HEK293T (cell line): ENCODE results near the gene AQP6.

Experiments used
- CTCF ChIA-PET: fragments of 350-600 bp; formaldehyde crosslinking; extraction: SDS; loops from one replicate; lab custom pipeline; 2021; ENCODE audit warnings: antibody characterized with exemption, inconsistent platforms; lab: Yijun Ruan, JAX
- POLR2A ChIA-PET: fragments of 350-600 bp; formaldehyde crosslinking; extraction: SDS; loops from one replicate; lab custom pipeline; 2020; ENCODE audit warnings: antibody characterized with exemption, inconsistent platforms; lab: Yijun Ruan, JAX
- DNase-seq: peaks from one replicate; pipeline ENCODE4 v3.0.0; 2012; ENCODE audit warnings: mixed read lengths; ENCODE audit errors: extremely low spot score
- ARNT ChIP-seq: fragments of 450-650 bp; IDR thresholded peaks from 2 replicates; pipeline ENCODE4 v1.6.1; 2017; ENCODE audit warnings: mild to moderate bottlenecking
- BHLHE40 ChIP-seq: fragments of 450-650 bp; IDR thresholded peaks from 2 replicates; pipeline ENCODE4 v1.6.1; 2016; ENCODE audit warnings: mild to moderate bottlenecking, moderate library complexity, borderline replicate concordance
- CTBP1 ChIP-seq: fragments of 450-650 bp; IDR thresholded peaks from 2 replicates; pipeline ENCODE4 v1.6.1; 2016; ENCODE audit warnings: borderline replicate concordance
- ELF4 ChIP-seq: fragments of 450-650 bp; IDR thresholded peaks from 2 replicates; pipeline ENCODE4 v1.6.1; 2017; ENCODE audit warnings: antibody characterized with exemption
- FOXA1 ChIP-seq: fragments of 450-650 bp; IDR thresholded peaks from 2 replicates; pipeline ENCODE4 v1.6.1; 2016; ENCODE audit warnings: mild to moderate bottlenecking
- FOXK2 ChIP-seq: fragments of 450-650 bp; IDR thresholded peaks from 2 replicates; pipeline ENCODE4 v1.6.1; 2016; ENCODE audit warnings: mild to moderate bottlenecking
- FOXM1 ChIP-seq: fragments of 450-650 bp; IDR thresholded peaks from 2 replicates; pipeline ENCODE4 v1.6.1; 2017; ENCODE audit warnings: mild to moderate bottlenecking, borderline replicate concordance
- HDGF ChIP-seq: fragments of 450-650 bp; IDR thresholded peaks from 2 replicates; pipeline ENCODE4 v1.6.1; 2017; ENCODE audit warnings: antibody characterized with exemption, borderline replicate concordance
- L3MBTL2 ChIP-seq: fragments of 450-650 bp; conservative IDR thresholded peaks from 2 replicates; pipeline ENCODE4 v1.6.1; 2016; ENCODE audit warnings: mild to moderate bottlenecking
- LEF1 ChIP-seq: fragments of 450-650 bp; IDR thresholded peaks from 2 replicates; pipeline ENCODE4 v1.6.1; 2017; ENCODE audit warnings: mild to moderate bottlenecking, borderline replicate concordance
- NFRKB ChIP-seq: fragments of 450-650 bp; IDR thresholded peaks from 2 replicates; pipeline ENCODE4 v1.6.1; 2016; ENCODE audit warnings: mild to moderate bottlenecking, moderate library complexity
- SP1 ChIP-seq: fragments of 450-650 bp; IDR thresholded peaks from 2 replicates; pipeline ENCODE4 v1.6.1; 2017
- SUZ12 ChIP-seq: fragments of 450-650 bp; IDR thresholded peaks from 2 replicates; pipeline ENCODE4 v1.6.1; 2016; ENCODE audit warnings: mild to moderate bottlenecking
- TARDBP ChIP-seq: fragments of 450-650 bp; IDR thresholded peaks from 2 replicates; pipeline ENCODE4 v1.6.1; 2016
- ZNF384 ChIP-seq: fragments of 450-650 bp; IDR thresholded peaks from 2 replicates; pipeline ENCODE4 v1.6.1; 2016
- TF ChIP-seq, protein P1 (sequence below): fragments of 450-650 bp; IDR thresholded peaks from 2 replicates; pipeline ENCODE4 v1.6.1; 2016

Gene AQP6

DNA sequence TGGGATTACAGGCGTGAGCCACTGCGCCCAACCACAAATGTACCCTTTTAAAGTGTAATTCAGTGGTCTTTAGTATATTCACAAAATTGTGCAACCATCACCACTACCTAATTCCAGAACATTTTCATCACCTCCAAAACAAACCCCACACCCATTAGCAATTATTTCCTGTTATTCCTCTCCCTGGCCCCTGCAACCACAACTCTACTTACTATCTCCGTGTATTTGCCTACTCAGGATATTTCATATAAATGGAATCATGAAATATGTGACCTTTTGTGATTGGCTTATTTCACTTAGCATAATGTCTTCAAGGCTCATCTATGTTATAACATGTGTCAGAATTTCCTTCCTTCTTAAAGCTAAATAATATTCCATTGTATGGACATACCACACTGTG lies 38.2 kb upstream of the AQP6 start:
- POLR2A ChIA-PET = interaction anchor here (1.3 kb wide), 1 partner anchor 11 kb away, joined by 5 read pairs; no protein-coding TSS in a partner anchor
- no peak for TF ChIP-seq HDGF
- no peak for DNase-seq
- CTCF ChIA-PET = interaction anchor here (3.5 kb wide), 1 partner anchor 11 kb away, joined by 20 read pairs; no protein-coding TSS in a partner anchor

DNA sequence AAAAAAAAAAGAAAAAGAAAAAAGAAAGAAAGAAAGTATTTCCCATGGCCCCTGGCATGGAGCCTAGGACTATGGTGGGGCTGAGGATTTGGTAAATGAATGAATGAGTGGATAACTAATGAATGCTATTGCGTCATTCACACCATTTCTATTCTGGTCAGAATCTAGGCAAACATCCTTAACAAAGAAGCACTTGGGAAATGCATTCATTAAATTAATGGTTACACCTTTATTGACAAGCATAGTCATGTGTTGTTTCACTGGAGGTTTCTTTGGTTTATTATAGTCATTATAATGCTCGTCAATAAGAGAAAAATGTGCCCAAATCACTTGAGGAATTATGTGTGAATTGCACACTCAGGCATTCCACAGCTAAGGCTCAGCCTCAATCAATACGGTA lies 35.8 kb upstream of the AQP6 start:
- POLR2A ChIA-PET = no interaction called here
- TF ChIP-seq ZNF384 (no peak), FOXA1 (no peak), L3MBTL2 (no peak), FOXM1 (no peak), CTBP1 (no peak), FOXK2 (no peak), SUZ12 (no peak), NFRKB (no peak), ELF4 (no peak), LEF1 (no peak), BHLHE40 (no peak), ARNT (no peak), HDGF (no peak), TARDBP (no peak), SP1 (no peak)
- TF ChIP-seq, protein P1, sequence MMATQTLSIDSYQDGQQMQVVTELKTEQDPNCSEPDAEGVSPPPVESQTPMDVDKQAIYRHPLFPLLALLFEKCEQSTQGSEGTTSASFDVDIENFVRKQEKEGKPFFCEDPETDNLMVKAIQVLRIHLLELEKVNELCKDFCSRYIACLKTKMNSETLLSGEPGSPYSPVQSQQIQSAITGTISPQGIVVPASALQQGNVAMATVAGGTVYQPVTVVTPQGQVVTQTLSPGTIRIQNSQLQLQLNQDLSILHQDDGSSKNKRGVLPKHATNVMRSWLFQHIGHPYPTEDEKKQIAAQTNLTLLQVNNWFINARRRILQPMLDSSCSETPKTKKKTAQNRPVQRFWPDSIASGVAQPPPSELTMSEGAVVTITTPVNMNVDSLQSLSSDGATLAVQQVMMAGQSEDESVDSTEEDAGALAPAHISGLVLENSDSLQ = no peak
- CTCF ChIA-PET = interaction anchor here (1.3 kb wide), 1 partner anchor 8 kb away, joined by 9 read pairs; no protein-coding TSS in a partner anchor
- DNase-seq = no peak

DNA sequence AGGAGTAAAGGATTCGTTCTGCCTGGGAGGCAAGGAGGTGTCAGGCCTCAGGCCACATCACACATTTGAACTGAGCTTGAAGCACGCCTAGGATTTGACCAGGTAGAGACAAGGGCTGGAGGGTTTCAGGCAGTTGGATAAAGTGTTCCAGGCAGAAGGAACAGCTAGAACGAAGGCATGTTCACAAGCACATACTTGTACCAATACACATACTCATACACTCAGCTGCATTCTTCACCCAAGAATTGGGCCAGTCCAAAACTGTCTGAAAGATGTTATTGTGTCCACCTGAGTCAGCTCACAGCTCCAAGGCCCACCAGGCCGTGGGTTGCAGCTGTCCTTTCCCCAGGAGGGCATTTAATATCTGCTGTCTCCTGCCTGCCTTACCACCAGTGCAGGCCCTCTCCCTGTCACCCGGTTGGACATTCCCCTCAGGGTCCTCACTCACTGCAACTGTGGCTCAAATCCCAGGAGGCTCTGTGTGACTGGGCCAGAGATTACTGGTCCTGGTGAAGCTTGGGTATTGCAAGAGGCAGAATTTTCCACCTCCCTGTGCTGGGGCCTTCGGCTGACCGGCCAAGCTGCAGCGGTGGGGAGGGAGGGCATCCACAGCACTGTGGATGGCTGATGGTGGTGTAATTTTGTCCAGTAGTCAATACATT lies 35.0 kb upstream of the AQP6 start:
- POLR2A ChIA-PET = no interaction called here
- TF ChIP-seq ZNF384 (no peak), NFRKB (no peak), FOXK2 (no peak)
- CTCF ChIA-PET = interaction anchor here (1.3 kb wide), 1 partner anchor 8 kb away, joined by 9 read pairs; no protein-coding TSS in a partner anchor
- DNase-seq = no peak

DNA sequence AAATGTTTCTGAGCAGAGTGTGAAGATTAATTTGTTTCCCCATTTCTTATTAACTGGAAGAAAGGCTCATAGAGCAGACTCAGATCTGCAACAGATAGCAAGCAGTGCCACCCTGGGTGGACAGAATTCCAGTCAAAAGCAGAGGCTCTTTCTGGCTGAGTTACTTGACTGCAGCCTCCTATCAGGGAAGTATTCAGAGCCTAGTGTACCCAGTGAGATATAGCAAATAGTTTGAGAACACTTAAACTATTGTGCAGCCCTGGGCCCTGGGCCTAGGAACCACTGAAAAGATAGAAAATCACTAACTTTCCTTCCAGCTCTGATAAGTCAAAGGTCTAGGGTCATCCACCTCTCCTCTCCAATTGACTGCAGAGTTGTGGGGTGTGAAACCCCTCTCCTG lies 33.4 kb upstream of the AQP6 start:
- ChIA-PET POLR2A (no interaction called here), CTCF (interaction anchor here (1.2 kb wide), 1 partner anchor 28 kb away, joined by 6 read pairs; no protein-coding TSS in a partner anchor)
- TF ChIP-seq FOXK2 = no peak
- TF ChIP-seq, protein P1 = no peak
- TF ChIP-seq SUZ12 = no peak
- no peak for TF ChIP-seq ARNT
- no peak for TF ChIP-seq CTBP1
- no peak for TF ChIP-seq TARDBP
- TF ChIP-seq HDGF = no peak
- TF ChIP-seq SP1 = no peak
- no peak for TF ChIP-seq BHLHE40
- TF ChIP-seq ZNF384 = no peak
- TF ChIP-seq L3MBTL2 = no peak
- TF ChIP-seq NFRKB = no peak
- TF ChIP-seq ELF4 = no peak
- no peak for TF ChIP-seq LEF1
- no peak for TF ChIP-seq FOXM1
- no peak for TF ChIP-seq FOXA1

DNA sequence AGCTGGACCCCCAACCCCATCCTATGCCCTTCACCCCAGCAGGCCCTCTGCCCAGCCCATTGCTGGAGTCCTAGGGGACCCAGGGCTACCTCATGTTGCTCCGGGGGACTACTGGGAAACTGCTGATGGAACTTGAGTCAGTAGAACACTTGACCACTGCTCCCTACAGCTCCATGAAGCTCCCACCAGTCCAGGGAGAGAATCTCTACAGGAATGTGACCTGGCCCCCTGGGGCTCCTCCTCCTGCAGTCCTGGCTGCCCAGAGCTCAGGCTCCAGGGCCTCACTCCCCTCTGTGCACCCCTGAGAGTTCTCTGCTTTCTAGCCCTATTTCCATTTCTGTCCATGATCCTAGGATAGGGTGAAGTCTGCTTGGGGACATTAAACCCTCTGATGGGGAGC lies 33.0 kb upstream of the AQP6 start:
- ChIA-PET CTCF (interaction anchor here (0.7 to 1.2 kb wide), 2 partner anchors 22 to 27 kb away, joined by 6 to 7 read pairs; no protein-coding TSS in a partner anchor), POLR2A (no interaction called here)
- DNase-seq = no peak
- TF ChIP-seq SP1 (no peak), NFRKB (no peak), SUZ12 (no peak), CTBP1 (no peak), ZNF384 (no peak), TARDBP (no peak), ARNT (no peak), FOXK2 (no peak), L3MBTL2 (no peak), HDGF (no peak), LEF1 (no peak)
- TF ChIP-seq, protein P1 = no peak

More for the DNA sequence above, 33.4 kb upstream of the AQP6 start:
- DNase-seq = no peak

DNA sequence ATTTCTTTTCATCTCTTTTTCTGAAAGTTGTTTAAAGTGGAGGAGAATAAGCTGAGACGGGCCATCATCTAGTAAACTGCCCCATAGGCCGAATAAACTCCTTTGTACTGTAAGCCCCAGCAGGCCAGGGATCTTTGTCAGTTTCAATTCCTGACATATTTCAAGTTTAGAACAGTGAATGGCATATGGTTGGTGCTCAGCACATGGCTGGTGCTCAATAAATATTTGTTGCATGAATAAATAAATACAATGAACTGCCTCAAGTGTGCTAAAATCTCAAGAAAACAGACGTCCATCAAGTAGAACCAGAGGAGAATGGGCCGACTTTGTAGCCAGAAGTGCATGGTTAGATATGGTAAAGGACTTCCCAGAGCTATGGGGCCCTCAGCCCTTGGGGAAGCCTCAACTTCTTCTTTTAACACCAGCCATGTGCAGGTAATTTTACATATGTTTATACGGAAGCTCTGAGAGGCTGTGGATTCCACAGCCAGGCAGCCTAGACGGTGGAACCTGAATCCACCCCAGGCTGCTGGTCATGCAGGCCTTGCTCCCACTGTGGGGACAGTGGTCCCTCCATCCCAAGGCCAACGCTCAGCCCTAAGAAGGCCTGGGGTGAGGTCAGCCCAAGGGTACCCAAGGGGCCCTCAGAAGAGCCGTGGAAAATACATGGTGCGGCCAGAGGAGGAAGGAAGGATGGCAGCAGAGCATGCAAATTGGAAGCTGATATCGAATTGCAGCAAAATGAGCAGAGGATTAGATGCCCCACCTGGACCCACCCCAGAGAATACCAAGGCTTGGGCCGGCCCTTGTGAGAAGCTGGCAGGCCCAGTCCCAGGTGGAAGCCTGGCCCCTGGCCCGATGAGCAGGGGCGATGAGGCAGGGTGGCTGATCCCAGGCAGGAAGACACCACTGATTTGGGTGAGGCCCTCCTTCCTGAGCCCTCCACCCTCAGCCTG lies 30.9 kb upstream of the AQP6 start:
- DNase-seq = no peak
- no peak for TF ChIP-seq BHLHE40
- POLR2A ChIA-PET = interaction anchor here (0.6 to 1.0 kb wide), 2 partner anchors 98 to 99 kb away, joined by 3 to 4 read pairs; partner anchors contain the start of gene BCDIN3D
- CTCF ChIA-PET = interaction anchor here (1.3 to 2.0 kb wide), 3 partner anchors 25 to 164 kb away, joined by 4 to 5 read pairs (median 5); no protein-coding TSS in a partner anchor
